DMS114 treated with DMSO at 0.1 percent for 48 hours (cell line): ENCODE data around the gene MED22.
"Not testable (repeated sequence)": the region's sequence is repeated elsewhere in the genome, so short reads cannot be mapped to it uniquely, and the experiment has no call there.

Source experiments
- DNase-seq: peaks from one replicate; lab custom pipeline; 2025; ENCODE audit not compliant: unreplicated experiment; lab: John Stamatoyannopoulos, UW

The MED22 gene

GRCh38 chr9:133347985-133348717 lies at the start of gene MED22, which contains the start of gene RPL7A:
MED22 (minus strand) TSS chr9:133348131; CDS start chr9:133346662, 1,469 bp downstream.
RPL7A (plus strand) TSS chr9:133348218; CDS start chr9:133348244, 26 bp downstream.
- DNase-seq = peak; percentile 89

GRCh38 chr9:133397370-133397769 lies 49.4 kb upstream of the MED22 start:
- DNase-seq = no peak

GRCh38 chr9:133396952-133397351 lies 49.0 kb upstream of the MED22 start:
- DNase-seq = no peak

GRCh38 chr9:133394687-133395271 lies 46.8 kb upstream of the MED22 start:
- DNase-seq = no peak

GRCh38 chr9:133393399-133393798 lies 45.5 kb upstream of the MED22 start:
- no peak for DNase-seq

GRCh38 chr9:133392308-133392707 lies 44.4 kb upstream of the MED22 start:
- DNase-seq = not testable (repeated sequence)

- DNase-seq = not testable (repeated sequence)
These were observed 43.5 kb upstream of the MED22 start for GRCh38 chr9:133391449-133391848.

GRCh38 chr9:133390713-133391112 lies 42.8 kb upstream of the MED22 start:
- no peak for DNase-seq

GRCh38 chr9:133389562-133389961 lies 41.6 kb upstream of the MED22 start:
- DNase-seq = no peak

GRCh38 chr9:133389025-133389557 lies 41.2 kb upstream of the MED22 start:
- DNase-seq = no peak

GRCh38 chr9:133387680-133388079 lies 39.7 kb upstream of the MED22 start:
- no peak for DNase-seq

GRCh38 chr9:133386338-133386737 lies 38.4 kb upstream of the MED22 start:
- no peak for DNase-seq

- DNase-seq = no peak
These were observed 37.5 kb upstream of the MED22 start for GRCh38 chr9:133385452-133385851.

GRCh38 chr9:133384736-133385321 lies 36.9 kb upstream of the MED22 start:
- DNase-seq = no peak

GRCh38 chr9:133383438-133383837 lies 35.5 kb upstream of the MED22 start:
- DNase-seq = no peak

- no peak for DNase-seq
These were observed 34.7 kb upstream of the MED22 start for GRCh38 chr9:133382507-133383141.

GRCh38 chr9:133380734-133381133 lies 32.8 kb upstream of the MED22 start:
- no peak for DNase-seq

GRCh38 chr9:133379153-133380086 lies 31.5 kb upstream of the MED22 start:
- no peak for DNase-seq

GRCh38 chr9:133378408-133378962 lies 30.6 kb upstream of the MED22 start:
- DNase-seq = no peak

GRCh38 chr9:133377721-133378216 lies 29.8 kb upstream of the MED22 start:
- DNase-seq = no peak
